ENCODE results near the gene FN1.

DNA sequence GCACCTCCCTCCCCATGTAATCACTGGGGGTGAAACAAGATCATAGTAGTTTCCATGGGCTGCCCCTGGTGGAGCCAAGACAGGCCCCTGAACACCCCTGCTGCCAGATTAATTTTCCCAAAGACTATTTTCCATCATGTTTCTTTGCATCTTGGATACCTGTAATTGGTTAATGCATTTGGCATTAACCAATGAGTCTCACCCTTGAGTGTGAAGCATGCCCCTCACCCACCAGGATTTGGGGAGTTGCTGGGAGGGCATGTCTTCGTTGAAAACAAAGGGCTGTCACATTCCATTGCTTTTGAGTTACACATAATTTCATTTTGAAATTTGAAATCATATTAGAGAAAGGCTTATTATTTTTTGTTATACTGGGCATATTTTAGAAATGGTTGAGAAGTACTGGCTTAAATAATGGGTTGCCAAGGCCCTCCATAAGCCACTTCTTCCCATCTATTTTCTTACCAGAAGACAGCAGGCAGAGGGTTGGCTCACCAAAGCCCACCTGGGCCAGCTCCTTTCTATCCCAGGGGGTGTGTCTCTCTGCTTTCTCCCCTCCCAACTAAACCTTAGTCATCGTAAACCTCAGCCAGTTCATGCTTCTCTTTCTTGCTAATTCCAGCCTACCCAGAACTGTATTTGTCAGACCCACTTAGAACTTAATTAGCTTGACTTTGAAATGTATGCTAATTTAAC is 72.3 kb downstream of the FN1 start:
- TF ChIP-seq, protein P1, sequence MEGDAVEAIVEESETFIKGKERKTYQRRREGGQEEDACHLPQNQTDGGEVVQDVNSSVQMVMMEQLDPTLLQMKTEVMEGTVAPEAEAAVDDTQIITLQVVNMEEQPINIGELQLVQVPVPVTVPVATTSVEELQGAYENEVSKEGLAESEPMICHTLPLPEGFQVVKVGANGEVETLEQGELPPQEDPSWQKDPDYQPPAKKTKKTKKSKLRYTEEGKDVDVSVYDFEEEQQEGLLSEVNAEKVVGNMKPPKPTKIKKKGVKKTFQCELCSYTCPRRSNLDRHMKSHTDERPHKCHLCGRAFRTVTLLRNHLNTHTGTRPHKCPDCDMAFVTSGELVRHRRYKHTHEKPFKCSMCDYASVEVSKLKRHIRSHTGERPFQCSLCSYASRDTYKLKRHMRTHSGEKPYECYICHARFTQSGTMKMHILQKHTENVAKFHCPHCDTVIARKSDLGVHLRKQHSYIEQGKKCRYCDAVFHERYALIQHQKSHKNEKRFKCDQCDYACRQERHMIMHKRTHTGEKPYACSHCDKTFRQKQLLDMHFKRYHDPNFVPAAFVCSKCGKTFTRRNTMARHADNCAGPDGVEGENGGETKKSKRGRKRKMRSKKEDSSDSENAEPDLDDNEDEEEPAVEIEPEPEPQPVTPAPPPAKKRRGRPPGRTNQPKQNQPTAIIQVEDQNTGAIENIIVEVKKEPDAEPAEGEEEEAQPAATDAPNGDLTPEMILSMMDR (conservative IDR thresholded peaks at IDR 0.05; ENCODE audit: low read length), result no peak
- TF ChIP-seq EZH2phosphoT487 (IDR thresholded peaks at IDR 0.05; ENCODE audit: borderline replicate concordance), result no peak
